ENCODE data around the gene SYT17.

SYT17 gene

GRCh38 chr16:19167710-19168370, at the start of gene SYT17:
Gene SYT17 (plus strand): TSS chr16:19168240. CDS start chr16:19168647, 407 bp downstream.
- peak within 1 kb of the TSS; percentile 49; the same call in 1 of the 2 replicates for H3K27ac ChIP-seq
- peak; percentile 69 for DNase-seq (ENCODE audit: low spot score)
- POLR2A ChIA-PET (ENCODE audit: low non-redundant PET), result no interaction called here
- TF ChIP-seq CTCF (conservative IDR thresholded peaks at IDR 0.05; ENCODE audit: low read depth), result peak; percentile 95
- CTCF ChIA-PET, result no interaction called here

GRCh38 chr16:19118938-19119431, 49.1 kb upstream of the SYT17 start:
- CTCF ChIA-PET, result interaction anchor here (0.6 to 0.9 kb wide), 4 partner anchors 10 to 372 kb away, joined by 3 to 4 read pairs (median 3); no protein-coding TSS in a partner anchor
- DNase-seq (ENCODE audit: low spot score), result peak; percentile 79
- TF ChIP-seq CTCF (conservative IDR thresholded peaks at IDR 0.05; ENCODE audit: low read depth), result no peak
- H3K27ac ChIP-seq, result peak overlapping the region; percentile 87
- POLR2A ChIA-PET (ENCODE audit: low non-redundant PET), result no interaction called here

GRCh38 chr16:19119564-19119963, 48.5 kb upstream of the SYT17 start:
- CTCF ChIA-PET, result interaction anchor here (0.5 to 0.9 kb wide), 4 partner anchors 11 to 371 kb away, joined by 3 read pairs; no protein-coding TSS in a partner anchor
- POLR2A ChIA-PET (ENCODE audit: low non-redundant PET), result no interaction called here
- peak overlapping the region; percentile 87 for H3K27ac ChIP-seq
- no peak for TF ChIP-seq CTCF (conservative IDR thresholded peaks at IDR 0.05; ENCODE audit: low read depth)
- DNase-seq (ENCODE audit: low spot score), result peak; percentile 50

GRCh38 chr16:19123535-19124178, 44.4 kb upstream of the SYT17 start:
- ChIA-PET POLR2A (ENCODE audit: low non-redundant PET) (no interaction called here), CTCF (interaction anchor here (0.6 kb wide), 1 partner anchor 37 kb away, joined by 3 read pairs; no protein-coding TSS in a partner anchor)
- peak overlapping the region; percentile 96 for H3K27ac ChIP-seq
- no peak for TF ChIP-seq CTCF (conservative IDR thresholded peaks at IDR 0.05; ENCODE audit: low read depth)
- DNase-seq (ENCODE audit: low spot score), result no peak

GRCh38 chr16:19126300-19126699, 41.7 kb upstream of the SYT17 start:
- H3K27ac ChIP-seq, result no peak overlapping the region
- CTCF ChIA-PET, result interaction anchor here (1.0 kb wide), 1 partner anchor 12 kb away, joined by 5 read pairs; no protein-coding TSS in a partner anchor
- TF ChIP-seq CTCF (conservative IDR thresholded peaks at IDR 0.05; ENCODE audit: low read depth), result no peak
- no peak for DNase-seq (ENCODE audit: low spot score)
- POLR2A ChIA-PET (ENCODE audit: low non-redundant PET), result no interaction called here

GRCh38 chr16:19127205-19127604, 40.8 kb upstream of the SYT17 start:
- CTCF ChIA-PET, result interaction anchor here (1.0 kb wide), 1 partner anchor 13 kb away, joined by 5 read pairs; no protein-coding TSS in a partner anchor
- no peak for DNase-seq (ENCODE audit: low spot score)
- POLR2A ChIA-PET (ENCODE audit: low non-redundant PET), result no interaction called here
- no peak for TF ChIP-seq CTCF (conservative IDR thresholded peaks at IDR 0.05; ENCODE audit: low read depth)
- no peak overlapping the region for H3K27ac ChIP-seq
